ENCODE results near the gene EFNB2. TPM values are rescaled to one million over a fixed set of nuclear protein-coding genes. Genes with fewer than 3 reads are reported as not detected.

Gene EFNB2
- total and polyA plus RNA-seq, 12 donors = 5.2 to 21.4 (median 12.6) TPM

DNA sequence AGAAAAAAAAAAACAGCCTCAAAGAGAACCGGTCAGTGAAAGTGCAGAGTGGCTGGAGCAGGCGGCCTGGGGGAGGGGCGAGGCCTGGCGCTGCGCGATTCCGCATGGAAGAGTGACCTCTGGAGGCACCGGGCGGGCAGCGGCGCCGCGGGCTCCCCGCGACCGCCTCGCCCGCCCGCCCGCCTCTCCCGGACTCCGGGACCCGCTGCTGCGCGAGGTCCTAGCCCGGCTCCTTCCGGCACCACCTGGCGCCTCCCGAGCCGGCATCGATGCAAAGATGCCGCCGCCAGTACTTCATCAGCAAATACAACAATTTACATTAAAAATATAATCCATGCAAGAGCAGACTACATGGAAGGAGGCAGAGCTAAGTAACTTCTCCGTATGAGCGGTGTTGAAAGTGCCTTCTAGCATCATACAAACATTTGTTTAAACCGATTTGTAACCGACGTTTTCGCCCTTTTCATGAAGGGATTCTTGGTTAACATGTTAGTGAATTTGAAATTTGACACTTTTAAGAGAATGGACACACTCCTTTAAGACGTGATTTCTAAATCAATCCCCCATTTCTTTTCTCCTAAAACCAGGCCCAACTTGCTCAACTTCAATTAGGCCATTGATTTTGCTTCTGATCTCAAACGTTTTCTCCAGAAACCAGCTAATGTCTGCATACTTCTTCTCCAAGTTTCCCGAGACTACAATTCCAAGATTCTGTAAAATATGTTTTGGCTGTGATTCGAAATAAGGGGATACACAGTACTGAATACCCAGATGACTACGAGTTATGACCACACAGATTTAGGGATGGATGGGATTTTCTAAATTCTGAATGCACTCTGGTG is 2.1 kb downstream of the EFNB2 start:
- H3K27ac ChIP-seq = peak overlapping the region in 2 of 5 donors; percentile 61 to 71

DNA sequence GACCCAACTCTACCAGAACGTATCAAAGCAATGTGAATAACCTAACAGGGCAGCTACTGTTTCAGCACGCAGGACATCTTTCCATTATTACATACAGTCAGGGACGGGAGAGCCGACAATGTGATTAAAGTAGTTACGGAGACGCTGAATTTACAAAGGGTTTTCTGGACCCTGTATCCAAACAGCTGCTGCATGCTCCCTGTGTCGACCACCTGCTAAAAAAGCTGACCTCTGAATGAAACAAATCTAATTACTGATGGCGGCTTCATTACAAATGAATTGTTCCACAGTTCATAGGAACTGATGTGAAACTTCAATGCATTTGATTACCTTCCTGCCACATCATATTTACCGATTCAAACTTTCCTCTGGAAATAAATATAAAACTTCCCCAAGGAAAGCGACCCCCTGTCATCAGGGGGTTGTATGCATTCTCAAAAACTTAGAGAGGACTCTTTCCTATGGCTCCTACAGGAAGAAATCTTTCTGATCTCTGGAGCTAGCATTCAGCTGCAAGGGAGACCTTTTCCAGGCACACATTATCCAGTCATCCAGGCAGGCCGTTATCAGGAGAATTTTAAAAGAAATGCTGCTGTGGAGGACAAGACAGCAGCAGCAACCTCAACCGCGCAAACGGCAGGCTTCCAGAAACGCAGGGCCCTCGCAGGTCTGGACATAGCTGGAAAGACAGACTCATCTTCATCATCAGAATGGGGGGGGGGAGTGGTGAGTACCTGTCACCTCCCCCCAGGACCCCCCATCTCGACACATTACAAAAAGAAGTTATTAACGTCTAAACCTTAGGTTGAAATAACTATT is 3.1 kb downstream of the EFNB2 start:
- Histone ChIP-seq H3K4me1 (replicated peaks in 1 of 2) (peaks cover 14 to 29% of the 10 kb centered on the region in 2 donors), H3K9me3 (replicated peaks in 1 of 3) (no peaks in the 10 kb centered on the region), H3K4me3 (peak overlapping the region in 2 of 4 donors; percentile 3 to 73), H3K27ac (peak overlapping the region in 1 of 5 donors; percentile 32), H3K27me3 (peaks cover 9% of the 10 kb centered on the region), H3K36me3 (replicated peaks in 1 of 2) (no peaks in the 10 kb centered on the region)
- DNase-seq = peak in 2 of 7 donors; percentile 14 to 29
- 34 to 49% (median 43%) methylated on average over 16 to 18 of the region's 18 CpGs for WGBS, 4 donors
- intact Hi-C loops (cut with DNase I) = loop anchor here in 1 of 2 donors (10.0 kb wide), 1 partner anchor 82 kb away; no protein-coding TSS in a partner anchor
- no peak for TF ChIP-seq POLR2A (IDR thresholded peaks at IDR 0.05)

More for the DNA sequence above, 2.1 kb downstream of the EFNB2 start:
- 8 to 12% (median 9%) methylated on average over 41 to 44 of the region's 44 CpGs for WGBS, 4 donors
- intact Hi-C loops (cut with DNase I) = loop anchor here in 1 of 2 donors (10.0 kb wide), 1 partner anchor 81 kb away; no protein-coding TSS in a partner anchor
- H3K36me3 ChIP-seq (replicated peaks in 1 of 2) = no peaks in the 10 kb centered on the region
- TF ChIP-seq, protein P1, sequence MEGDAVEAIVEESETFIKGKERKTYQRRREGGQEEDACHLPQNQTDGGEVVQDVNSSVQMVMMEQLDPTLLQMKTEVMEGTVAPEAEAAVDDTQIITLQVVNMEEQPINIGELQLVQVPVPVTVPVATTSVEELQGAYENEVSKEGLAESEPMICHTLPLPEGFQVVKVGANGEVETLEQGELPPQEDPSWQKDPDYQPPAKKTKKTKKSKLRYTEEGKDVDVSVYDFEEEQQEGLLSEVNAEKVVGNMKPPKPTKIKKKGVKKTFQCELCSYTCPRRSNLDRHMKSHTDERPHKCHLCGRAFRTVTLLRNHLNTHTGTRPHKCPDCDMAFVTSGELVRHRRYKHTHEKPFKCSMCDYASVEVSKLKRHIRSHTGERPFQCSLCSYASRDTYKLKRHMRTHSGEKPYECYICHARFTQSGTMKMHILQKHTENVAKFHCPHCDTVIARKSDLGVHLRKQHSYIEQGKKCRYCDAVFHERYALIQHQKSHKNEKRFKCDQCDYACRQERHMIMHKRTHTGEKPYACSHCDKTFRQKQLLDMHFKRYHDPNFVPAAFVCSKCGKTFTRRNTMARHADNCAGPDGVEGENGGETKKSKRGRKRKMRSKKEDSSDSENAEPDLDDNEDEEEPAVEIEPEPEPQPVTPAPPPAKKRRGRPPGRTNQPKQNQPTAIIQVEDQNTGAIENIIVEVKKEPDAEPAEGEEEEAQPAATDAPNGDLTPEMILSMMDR (IDR thresholded peaks at IDR 0.05) = peak in 3 of 6 experiments; percentile 15 to 57 (median 43)
- no peak for TF ChIP-seq POLR2A (IDR thresholded peaks at IDR 0.05)
- H3K4me1 ChIP-seq (replicated peaks in 1 of 2) = peaks cover 14 to 29% of the 10 kb centered on the region in 2 donors
- peaks cover 9% of the 10 kb centered on the region for H3K27me3 ChIP-seq
- no peaks in the 10 kb centered on the region for H3K9me3 ChIP-seq (replicated peaks in 1 of 3)
- DNase-seq = peak; percentile 74 to 90 (median 85)
- peak overlapping the region in 2 of 4 donors; percentile 26 to 73 for H3K4me3 ChIP-seq

DNA sequence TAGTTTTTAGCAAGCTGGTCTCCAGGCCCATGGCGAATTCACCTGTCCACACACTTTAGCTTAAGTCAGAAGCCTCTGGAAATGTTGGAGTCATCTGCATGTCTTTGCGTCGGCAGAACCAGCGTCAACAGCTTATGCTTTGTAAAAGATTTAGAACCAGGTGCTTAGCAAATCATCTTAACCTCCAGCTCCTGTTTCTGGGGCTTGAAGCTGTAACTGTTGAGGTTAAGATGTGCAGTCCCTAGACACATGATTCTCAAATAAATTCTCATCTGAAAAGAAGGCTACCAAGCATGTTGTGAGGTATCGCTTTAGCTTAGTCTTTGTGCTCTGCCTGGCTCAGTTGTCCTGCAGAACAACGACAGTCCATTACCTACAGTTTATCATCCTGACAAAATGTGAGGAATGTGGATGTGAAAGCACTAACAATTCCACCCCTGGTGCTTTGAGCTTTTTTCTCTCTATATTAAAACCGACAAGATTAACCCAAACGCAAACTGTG is 4.4 kb downstream of the EFNB2 start:
- Histone ChIP-seq H3K27me3 (peaks cover 9% of the 10 kb centered on the region), H3K27ac (no peak overlapping the region), H3K36me3 (replicated peaks in 1 of 2) (no peaks in the 10 kb centered on the region), H3K4me1 (replicated peaks in 1 of 2) (peaks cover 11 to 26% of the 10 kb centered on the region in 2 donors), H3K9me3 (replicated peaks in 1 of 3) (no peaks in the 10 kb centered on the region), H3K4me3 (peak overlapping the region in 1 of 4 donors; percentile 4)
- no peak for TF ChIP-seq POLR2A (IDR thresholded peaks at IDR 0.05)
- TF ChIP-seq, protein P1 (IDR thresholded peaks at IDR 0.05) = no peak
- no peak for DNase-seq
- WGBS, 4 donors = 79 to 90% (median 83%) methylated on average over 8 of the region's 8 CpGs
- intact Hi-C loops (cut with DNase I) = loop anchor here in 1 of 2 donors (10.0 kb wide), 1 partner anchor 84 kb away; no protein-coding TSS in a partner anchor

DNA sequence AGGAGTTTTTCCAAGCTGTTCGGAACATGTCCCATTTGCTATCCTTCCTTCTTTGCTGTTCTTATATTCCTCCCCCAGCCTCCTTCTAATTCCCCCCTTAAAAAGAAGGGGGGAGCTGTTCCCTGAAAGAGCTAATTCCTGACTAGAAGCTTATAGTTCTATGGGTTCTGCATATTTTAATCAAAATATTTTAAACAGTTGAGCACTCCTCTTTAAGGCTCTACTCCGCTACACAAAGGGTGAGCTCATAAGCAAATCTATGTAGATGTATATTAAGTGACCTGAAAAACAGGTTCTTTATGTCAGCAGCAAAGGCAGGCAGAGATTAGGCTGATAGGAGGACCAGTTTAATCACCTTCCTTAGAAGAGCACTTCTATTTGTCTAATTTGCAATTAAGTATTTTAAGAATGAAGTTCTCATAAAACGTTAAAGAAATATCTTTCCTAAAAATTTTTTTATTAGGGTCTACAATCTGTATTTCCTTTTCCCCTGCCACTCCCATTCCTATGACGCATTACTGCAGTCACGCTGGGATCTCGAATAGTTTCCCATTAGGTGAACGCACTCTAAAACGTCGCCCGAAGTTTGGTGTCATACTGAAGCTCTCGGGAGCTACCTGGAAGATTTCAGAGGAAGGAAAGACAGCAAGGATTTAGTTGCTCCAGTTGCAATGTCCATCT is 5.2 kb downstream of the EFNB2 start:
- WGBS, 4 donors = 78 to 90% (median 82%) methylated on average over 11 of the region's 11 CpGs
- intact Hi-C loops (cut with DNase I) = loop anchor here in 1 of 2 donors (10.0 kb wide), 1 partner anchor 84 kb away; no protein-coding TSS in a partner anchor
- peaks cover 8 to 22% of the 10 kb centered on the region in 2 donors for H3K4me1 ChIP-seq (replicated peaks in 1 of 2)

More for the DNA sequence above, 5.2 kb downstream of the EFNB2 start:
- DNase-seq = no peak
- Histone ChIP-seq H3K27me3 (peaks cover 9% of the 10 kb centered on the region), H3K36me3 (replicated peaks in 1 of 2) (no peaks in the 10 kb centered on the region), H3K4me3 (no peak overlapping the region), H3K27ac (no peak overlapping the region), H3K9me3 (replicated peaks in 1 of 3) (no peaks in the 10 kb centered on the region)
- TF ChIP-seq, protein P1 (IDR thresholded peaks at IDR 0.05) = no peak
- TF ChIP-seq POLR2A (IDR thresholded peaks at IDR 0.05) = no peak

Measured in adrenal gland (tissue), 12 donors.